ENCODE data around the gene NR0B2.
"Not testable (repeated sequence)": the region's sequence is repeated elsewhere in the genome, so short reads cannot be mapped to it uniquely, and the experiment has no call there.

The NR0B2 gene

GRCh38 chr1:26889551-26890466 lies 24.0 kb downstream of the NR0B2 start, which contains the start of gene GPN2:
Gene GPN2 (minus strand): TSS chr1:26890283. CDS start chr1:26890096, 187 bp downstream.
- peak within 1 kb of the TSS; percentile 92 for H3K4me3 ChIP-seq (ENCODE audit: low read length)
- no peak for TF ChIP-seq CTCF (conservative IDR thresholded peaks at IDR 0.05; ENCODE audit: low read length)
- peak; percentile 74 for DNase-seq (ENCODE audit: low read depth)

GRCh38 chr1:26888231-26888630 lies 25.5 kb downstream of the NR0B2 start:
- H3K4me3 ChIP-seq (ENCODE audit: low read length) = no peak overlapping the region
- no peak for TF ChIP-seq CTCF (conservative IDR thresholded peaks at IDR 0.05; ENCODE audit: low read length)
- no peak for DNase-seq (ENCODE audit: low read depth)

- peak; percentile 54 for DNase-seq (ENCODE audit: low read depth)
- H3K4me3 ChIP-seq (ENCODE audit: low read length) = no peak overlapping the region
- peak; percentile 62 for TF ChIP-seq CTCF (conservative IDR thresholded peaks at IDR 0.05; ENCODE audit: low read length)
These were observed 26.6 kb downstream of the NR0B2 start for GRCh38 chr1:26887125-26887524.

- no peak for DNase-seq (ENCODE audit: low read depth)
- TF ChIP-seq CTCF (conservative IDR thresholded peaks at IDR 0.05; ENCODE audit: low read length) = no peak
- no peak overlapping the region for H3K4me3 ChIP-seq (ENCODE audit: low read length)
These were observed 30.9 kb downstream of the NR0B2 start for GRCh38 chr1:26882696-26883463.

- not testable (repeated sequence) for DNase-seq (ENCODE audit: low read depth); H3K4me3 ChIP-seq (ENCODE audit: low read length)
These were observed 32.2 kb downstream of the NR0B2 start for GRCh38 chr1:26881611-26882010.

- no peak for TF ChIP-seq CTCF (conservative IDR thresholded peaks at IDR 0.05; ENCODE audit: low read length)
- no peak for DNase-seq (ENCODE audit: low read depth)
These were observed 34.0 kb downstream of the NR0B2 start for GRCh38 chr1:26879793-26880192.

GRCh38 chr1:26877326-26877725 lies 36.4 kb downstream of the NR0B2 start:
- no peak for DNase-seq (ENCODE audit: low read depth)
- no peak overlapping the region for H3K4me3 ChIP-seq (ENCODE audit: low read length)
- TF ChIP-seq CTCF (conservative IDR thresholded peaks at IDR 0.05; ENCODE audit: low read length) = no peak

More at GRCh38 chr1:26879793-26880192, 34.0 kb downstream of the NR0B2 start:
- H3K4me3 ChIP-seq (ENCODE audit: low read length) = no peak overlapping the region
